CD4-positive, alpha-beta T cell treated with Interleukin-12 subunit alpha and Interleukin-12 subunit beta, for 1 hour (primary cell): ENCODE data around the gene TSN.
A peak's percentile ranks its signal among the peaks of the same experiment; 100 is the strongest.
"Not testable (repeated sequence)": the region's sequence is repeated elsewhere in the genome, so short reads cannot be mapped to it uniquely, and the experiment has no call there.

Experiments used
- DNase-seq: peaks from one replicate; pipeline ENCODE4 v3.0.0-alpha.2; 2020

TSN gene

DNA sequence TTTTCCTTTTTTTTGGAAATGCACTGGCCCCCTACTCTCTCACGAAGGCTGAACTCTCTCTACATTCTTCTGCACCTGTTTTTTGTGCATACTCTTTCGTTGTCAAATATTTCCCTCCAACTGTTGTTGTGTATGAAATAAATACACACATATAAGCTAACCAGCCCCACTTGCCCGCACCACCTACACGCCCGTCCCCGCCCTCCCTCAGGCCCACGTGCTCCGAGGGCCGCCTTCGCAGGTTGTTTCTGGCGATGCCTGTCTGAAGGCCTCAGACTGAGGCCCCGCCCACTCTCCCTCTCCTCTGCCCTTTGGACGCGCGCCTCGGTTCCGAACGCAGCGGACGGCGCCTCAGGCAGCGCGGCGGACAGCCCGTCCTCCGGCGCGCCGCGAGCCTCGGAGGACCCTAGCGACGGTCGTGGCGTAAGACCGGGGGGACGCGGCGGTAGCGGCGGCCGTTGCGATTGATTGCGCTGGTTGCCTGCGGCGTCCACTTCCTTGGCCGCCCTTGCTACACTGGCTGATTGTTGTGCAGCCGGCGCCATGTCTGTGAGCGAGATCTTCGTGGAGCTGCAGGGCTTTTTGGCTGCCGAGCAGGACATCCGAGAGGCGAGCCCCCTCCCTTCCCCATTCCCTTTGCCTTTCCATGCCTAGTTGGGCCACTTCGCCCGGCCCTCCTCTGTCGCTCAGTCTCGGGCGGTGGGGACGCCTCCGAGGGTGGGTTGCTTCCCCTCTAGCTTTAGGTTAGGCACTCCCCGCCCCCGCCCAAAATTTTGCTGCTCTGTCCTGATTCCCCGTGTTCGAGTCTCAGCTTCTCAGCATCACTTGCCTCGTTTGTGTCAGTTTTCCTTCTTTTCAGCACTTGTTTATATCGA, at the start of gene TSN:
Gene TSN (plus strand): TSS at position 415 of the 875 bp plus-strand sequence. CDS start 129 bp downstream, at position 544.
- peak; percentile 98 for DNase-seq

DNA sequence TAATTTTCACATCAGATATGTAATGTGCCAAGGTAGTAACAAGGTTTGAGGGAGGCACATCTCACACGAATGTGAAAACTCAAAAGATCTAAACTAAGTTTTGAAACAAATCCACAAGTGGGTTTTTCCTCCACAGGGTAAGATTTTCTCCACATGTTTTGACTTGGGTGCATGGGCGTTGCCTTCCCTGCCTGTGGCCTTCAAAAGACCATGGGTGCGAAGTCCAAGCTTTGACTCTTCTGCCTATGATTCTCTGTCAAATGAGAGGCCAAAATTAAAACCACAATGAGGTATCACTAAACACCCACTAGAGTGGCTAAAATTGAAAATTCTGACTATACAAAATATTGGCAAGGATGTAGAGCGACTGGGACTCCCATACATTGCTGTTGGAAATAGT, 49.5 kb upstream of the TSN start:
- no peak for DNase-seq

GRCh38 chr2:121707344-121707919, 48.0 kb upstream of the TSN start:
- DNase-seq: no peak

GRCh38 chr2:121707920-121708361, 47.5 kb upstream of the TSN start:
- DNase-seq: no peak

- DNase-seq: no peak
Measured at GRCh38 chr2:121709776-121710469, 45.5 kb upstream of the TSN start.

GRCh38 chr2:121710470-121711170, 44.8 kb upstream of the TSN start:
- DNase-seq: no peak

DNA sequence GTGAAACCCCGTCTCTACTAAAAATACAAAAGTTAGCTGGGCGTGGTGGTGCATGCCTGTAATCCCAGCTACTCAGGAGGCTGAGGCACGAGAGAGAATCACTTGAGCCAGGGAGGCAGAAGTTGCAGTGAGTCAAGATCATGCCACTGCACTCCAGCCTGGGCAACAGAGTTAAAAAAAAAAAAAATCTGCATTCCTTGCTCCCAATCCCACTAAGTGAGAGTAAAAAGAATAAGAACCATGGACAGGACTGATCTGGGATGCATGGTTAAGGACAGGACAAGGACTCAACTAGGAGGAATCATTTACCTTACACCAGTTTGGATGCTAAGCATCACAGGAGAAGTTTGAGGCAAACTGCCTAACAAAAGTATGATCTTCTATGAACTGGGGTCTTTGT, 44.0 kb upstream of the TSN start:
- DNase-seq: not testable (repeated sequence)

DNA sequence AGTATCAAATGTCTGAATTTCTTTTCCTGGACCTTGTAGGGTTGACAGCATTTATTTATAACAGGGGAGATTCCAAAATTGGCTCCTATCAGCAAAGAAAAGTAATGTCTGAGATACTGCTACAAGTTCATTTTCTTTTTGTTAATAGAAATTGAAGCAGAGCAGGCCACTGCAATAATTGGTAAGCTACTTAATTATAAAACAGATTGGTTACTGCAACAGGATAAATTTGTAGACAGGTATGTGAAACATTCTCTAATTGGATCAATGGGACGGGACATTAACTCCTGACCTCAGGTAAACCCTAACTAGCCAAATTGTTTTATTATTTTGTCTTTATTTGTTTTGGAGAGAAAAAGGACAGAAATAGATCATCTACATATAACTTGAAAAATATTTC, 39.3 kb upstream of the TSN start:
- no peak for DNase-seq

DNA sequence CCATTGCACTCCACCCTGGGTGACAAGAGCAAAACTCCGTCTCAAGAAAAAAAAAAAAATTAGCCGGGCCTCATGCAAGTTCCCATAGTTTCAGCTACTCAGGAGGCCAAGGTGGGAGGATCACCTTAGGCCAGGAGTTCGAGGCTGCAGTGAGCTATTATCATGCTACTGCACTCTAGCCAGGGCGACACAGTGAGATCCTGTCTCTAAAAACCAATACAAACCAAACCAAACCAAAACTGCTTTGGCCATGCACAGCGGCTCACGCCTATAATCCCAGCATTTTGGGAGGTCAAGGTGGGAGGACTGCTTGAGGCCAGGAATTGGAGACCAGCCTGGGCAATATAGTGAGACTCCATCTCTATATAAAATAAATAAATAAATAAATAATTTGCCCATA, 37.9 kb upstream of the TSN start:
- DNase-seq: no peak

GRCh38 chr2:121721926-121722325, 33.5 kb upstream of the TSN start:
- DNase-seq: no peak

- no peak for DNase-seq
Measured at GRCh38 chr2:121722479-121722878, 33.0 kb upstream of the TSN start.

GRCh38 chr2:121723316-121723715, 32.1 kb upstream of the TSN start:
- no peak for DNase-seq

DNA sequence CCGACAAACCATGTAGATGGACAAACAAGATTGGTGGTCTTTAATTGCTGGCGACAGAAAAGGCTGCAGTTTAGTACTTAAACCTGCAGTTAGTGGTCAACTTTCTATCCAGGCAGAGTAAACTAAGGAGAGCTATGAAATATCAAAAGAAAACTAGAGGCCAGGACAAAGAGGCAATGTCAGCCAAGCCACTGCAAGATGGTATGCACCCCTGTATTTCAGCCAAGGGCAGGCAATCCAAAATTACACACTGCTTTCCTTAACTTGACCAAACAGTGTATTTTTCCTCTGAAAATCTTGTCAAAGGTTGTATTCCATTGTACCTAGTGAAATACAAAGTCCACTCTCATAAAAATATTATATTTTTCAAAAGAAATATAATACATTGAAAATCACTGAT, 28.1 kb upstream of the TSN start:
- DNase-seq: no peak

DNA sequence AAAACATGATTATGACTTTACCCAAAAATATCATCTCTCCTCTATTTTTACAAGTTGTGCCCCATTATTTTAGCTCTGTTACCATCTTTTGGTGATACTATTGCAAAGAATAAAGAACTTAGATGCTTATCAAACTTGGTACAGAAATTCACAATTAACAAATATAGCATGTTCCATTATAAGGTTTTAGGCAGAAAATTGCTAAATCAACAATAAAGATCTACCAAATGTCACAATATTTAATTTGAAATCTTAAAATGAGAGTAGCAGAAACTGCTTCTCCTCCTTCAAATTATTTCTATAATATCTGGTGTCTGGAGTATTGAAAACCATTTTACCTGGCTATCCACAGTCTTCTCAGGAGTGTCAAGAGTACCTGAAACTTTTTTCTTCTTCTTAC, 27.5 kb upstream of the TSN start:
- DNase-seq: no peak

- no peak for DNase-seq
Measured at GRCh38 chr2:121731366-121731765, 24.1 kb upstream of the TSN start.

- not testable (repeated sequence) for DNase-seq
Measured at GRCh38 chr2:121734544-121734943, 20.9 kb upstream of the TSN start.

- DNase-seq: peak; percentile 39
Measured at GRCh38 chr2:121735518-121736074, 19.9 kb upstream of the TSN start.

GRCh38 chr2:121736140-121736461, 19.4 kb upstream of the TSN start:
- peak; percentile 6 for DNase-seq

DNA sequence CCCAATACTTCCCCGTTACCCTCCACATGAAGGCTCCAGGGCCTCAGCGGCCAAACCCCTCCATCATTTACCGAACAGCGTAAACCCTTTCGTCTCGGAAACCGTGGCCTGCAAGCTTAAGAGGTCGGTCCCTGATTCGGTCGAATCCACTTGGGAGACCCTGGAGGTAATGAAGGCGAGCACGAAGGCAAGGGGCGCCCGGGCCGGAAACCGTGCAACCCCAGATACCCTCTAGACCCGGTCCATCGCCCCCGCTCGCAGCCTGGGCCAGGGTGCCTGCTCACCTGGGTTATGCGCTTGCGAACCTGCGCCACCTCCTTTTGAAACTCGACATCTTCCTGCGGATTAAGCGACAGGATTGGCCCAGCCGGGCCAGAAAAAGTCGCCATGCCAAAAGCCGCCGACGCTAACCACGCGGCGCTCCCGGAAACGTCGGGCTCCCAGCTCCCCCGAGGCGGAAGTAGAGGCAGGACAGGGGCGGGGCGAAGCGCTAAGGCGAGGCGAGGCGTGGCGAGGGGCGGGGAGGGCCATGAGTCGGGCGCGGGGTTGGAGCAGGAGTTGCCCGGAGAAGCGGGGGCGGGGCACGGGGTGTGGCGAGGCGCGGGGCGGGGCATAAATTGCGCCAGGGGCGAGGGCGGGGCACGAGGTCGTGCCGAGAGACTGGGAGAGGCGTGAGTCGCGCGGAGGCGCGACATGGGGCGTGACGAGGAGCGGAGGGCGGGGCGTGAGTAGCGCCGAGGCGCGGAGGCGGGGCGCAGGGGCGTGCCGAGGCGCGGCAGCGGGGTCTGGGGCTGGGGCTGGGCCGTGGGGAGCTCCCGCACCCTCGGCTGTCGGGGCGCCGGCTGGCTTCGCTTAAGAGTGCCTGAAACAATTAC, 18.8 kb upstream of the TSN start, which contains the start of gene NIFK:
Gene NIFK (minus strand): TSS at position 414 of the 875 bp plus-strand sequence. CDS start 25 bp downstream, at position 389.
- peak; percentile 100 for DNase-seq

GRCh38 chr2:121740973-121741372, 14.5 kb upstream of the TSN start:
- DNase-seq: no peak

DNA sequence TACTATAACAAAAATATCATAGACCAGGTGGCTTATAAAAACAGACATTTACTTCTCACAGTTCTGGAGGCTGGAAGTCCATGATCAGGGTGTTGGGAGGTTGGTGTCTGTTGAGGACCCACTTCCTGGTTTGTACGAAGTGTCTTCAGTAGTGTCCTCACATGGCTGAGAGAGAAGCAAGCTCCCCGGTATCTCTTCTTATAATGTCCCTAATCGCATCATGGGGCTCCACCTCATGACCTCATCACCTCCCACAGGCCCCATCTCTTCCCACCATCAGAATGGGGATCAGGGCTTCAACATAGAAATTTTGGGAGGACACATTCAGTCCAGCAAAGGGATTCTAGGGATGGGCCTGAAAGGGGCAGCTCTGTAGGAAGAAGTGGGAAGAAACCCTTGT, 14.0 kb upstream of the TSN start:
- DNase-seq: no peak

GRCh38 chr2:121746071-121746578, 9.3 kb upstream of the TSN start:
- DNase-seq: peak; percentile 10
